Measurements from ENCODE around the gene ZFP64.
"Not testable (repeated sequence)": the region's sequence is repeated elsewhere in the genome, so short reads cannot be mapped to it uniquely, and the experiment has no call there.

ZFP64 gene

GRCh38 chr20:52160621-52161204 lies 30.9 kb downstream of the ZFP64 start:
- H3K4me3 ChIP-seq (ENCODE audit: low read depth, low read length), result no peak overlapping the region

GRCh38 chr20:52160049-52160570 lies 31.5 kb downstream of the ZFP64 start:
- no peak overlapping the region for H3K4me3 ChIP-seq (ENCODE audit: low read depth, low read length)

GRCh38 chr20:52154575-52154974 lies 37.0 kb downstream of the ZFP64 start:
- H3K4me3 ChIP-seq (ENCODE audit: low read depth, low read length), result no peak overlapping the region

GRCh38 chr20:52153896-52154295 lies 37.7 kb downstream of the ZFP64 start:
- no peak overlapping the region for H3K4me3 ChIP-seq (ENCODE audit: low read depth, low read length)

GRCh38 chr20:52152921-52153320 lies 38.7 kb downstream of the ZFP64 start:
- no peak overlapping the region for H3K4me3 ChIP-seq (ENCODE audit: low read depth, low read length)

- H3K4me3 ChIP-seq (ENCODE audit: low read depth, low read length), result no peak overlapping the region
Observed at GRCh38 chr20:52152416-52152815, 39.2 kb downstream of the ZFP64 start.

GRCh38 chr20:52150440-52151258 lies 40.9 kb downstream of the ZFP64 start:
- H3K4me3 ChIP-seq (ENCODE audit: low read depth, low read length), result no peak overlapping the region

- H3K4me3 ChIP-seq (ENCODE audit: low read depth, low read length), result no peak overlapping the region
Observed at GRCh38 chr20:52145587-52145986, 46.0 kb downstream of the ZFP64 start.

GRCh38 chr20:52143277-52143676 lies 48.3 kb downstream of the ZFP64 start:
- no peak overlapping the region for H3K4me3 ChIP-seq (ENCODE audit: low read depth, low read length)

- H3K4me3 ChIP-seq (ENCODE audit: low read depth, low read length), result no peak overlapping the region
Observed at GRCh38 chr20:52142757-52143156, 48.8 kb downstream of the ZFP64 start.

- no peak overlapping the region for H3K4me3 ChIP-seq (ENCODE audit: low read depth, low read length)
Observed at GRCh38 chr20:52139986-52140385, 51.6 kb downstream of the ZFP64 start.

GRCh38 chr20:52137850-52138249 lies 53.7 kb downstream of the ZFP64 start:
- no peak overlapping the region for H3K4me3 ChIP-seq (ENCODE audit: low read depth, low read length)

GRCh38 chr20:52133714-52134113 lies 57.9 kb downstream of the ZFP64 start:
- not testable (repeated sequence) for H3K4me3 ChIP-seq (ENCODE audit: low read depth, low read length)

GRCh38 chr20:52132337-52132736 lies 59.2 kb downstream of the ZFP64 start:
- H3K4me3 ChIP-seq (ENCODE audit: low read depth, low read length), result no peak overlapping the region

GRCh38 chr20:52131048-52131643 lies 60.4 kb downstream of the ZFP64 start:
- no peak overlapping the region for H3K4me3 ChIP-seq (ENCODE audit: low read depth, low read length)

- no peak overlapping the region for H3K4me3 ChIP-seq (ENCODE audit: low read depth, low read length)
Observed at GRCh38 chr20:52130406-52130805, 61.2 kb downstream of the ZFP64 start.

GRCh38 chr20:52129611-52130010 lies 62.0 kb downstream of the ZFP64 start:
- H3K4me3 ChIP-seq (ENCODE audit: low read depth, low read length), result no peak overlapping the region

- H3K4me3 ChIP-seq (ENCODE audit: low read depth, low read length), result no peak overlapping the region
Observed at GRCh38 chr20:52127309-52127708, 64.3 kb downstream of the ZFP64 start.

GRCh38 chr20:52124821-52125220 lies 66.8 kb downstream of the ZFP64 start:
- no peak overlapping the region for H3K4me3 ChIP-seq (ENCODE audit: low read depth, low read length)

- no peak overlapping the region for H3K4me3 ChIP-seq (ENCODE audit: low read depth, low read length)
Observed at GRCh38 chr20:52118696-52119095, 72.9 kb downstream of the ZFP64 start.

- no peak overlapping the region for H3K4me3 ChIP-seq (ENCODE audit: low read depth, low read length)
Observed at GRCh38 chr20:52118016-52118623, 73.5 kb downstream of the ZFP64 start.

GRCh38 chr20:52110456-52110855 lies 81.1 kb downstream of the ZFP64 start:
- H3K4me3 ChIP-seq (ENCODE audit: low read depth, low read length), result no peak overlapping the region
